GM18502 (cell line): Measurements from ENCODE around the gene KASH5.
A peak's percentile ranks its signal among the peaks of the same experiment; 100 is the strongest.

Experiments used
- ATAC-seq: cut with Tn5 transposase; IDR thresholded peaks from one replicate; pipeline ENCODE4 v1.9.1; 2021; ENCODE audit warnings: mild to moderate bottlenecking; ENCODE audit not compliant: unreplicated experiment, poor library complexity

The KASH5 gene, protein sequence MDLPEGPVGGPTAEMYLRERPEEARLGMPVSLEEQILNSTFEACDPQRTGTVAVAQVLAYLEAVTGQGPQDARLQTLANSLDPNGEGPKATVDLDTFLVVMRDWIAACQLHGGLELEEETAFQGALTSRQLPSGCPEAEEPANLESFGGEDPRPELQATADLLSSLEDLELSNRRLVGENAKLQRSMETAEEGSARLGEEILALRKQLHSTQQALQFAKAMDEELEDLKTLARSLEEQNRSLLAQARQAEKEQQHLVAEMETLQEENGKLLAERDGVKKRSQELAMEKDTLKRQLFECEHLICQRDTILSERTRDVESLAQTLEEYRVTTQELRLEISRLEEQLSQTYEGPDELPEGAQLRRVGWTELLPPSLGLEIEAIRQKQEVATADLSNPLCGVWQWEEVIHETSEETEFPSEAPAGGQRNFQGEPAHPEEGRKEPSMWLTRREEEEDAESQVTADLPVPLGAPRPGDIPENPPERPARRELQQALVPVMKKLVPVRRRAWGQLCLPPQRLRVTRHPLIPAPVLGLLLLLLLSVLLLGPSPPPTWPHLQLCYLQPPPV

DNA sequence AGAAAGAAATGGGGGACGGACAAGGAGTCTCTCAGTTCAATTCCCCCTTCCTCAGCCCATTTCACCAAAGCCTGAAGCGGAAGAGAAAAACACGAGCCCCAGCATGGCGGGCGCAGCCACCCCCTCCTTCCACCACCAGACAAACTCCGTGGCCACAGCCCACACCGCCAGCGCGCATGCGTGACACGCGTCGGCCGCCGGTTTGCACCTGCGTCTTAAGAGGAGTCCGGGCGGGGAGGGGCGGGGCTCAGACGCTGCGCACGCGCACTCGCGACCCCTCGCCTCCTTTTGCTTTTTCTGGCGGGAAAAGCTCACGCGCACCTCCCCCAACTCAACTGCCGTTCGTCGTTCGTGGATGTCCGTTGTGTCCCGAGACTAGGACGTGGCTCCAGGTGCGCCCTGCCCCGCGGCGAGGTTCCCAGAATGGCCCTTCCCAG is at the start of gene KASH5:
KASH5 (plus strand) TSS at position 314 of the 437 bp plus-strand sequence. CDS start 2,635 bp downstream, outside the sequence.
- no peak for ATAC-seq

DNA sequence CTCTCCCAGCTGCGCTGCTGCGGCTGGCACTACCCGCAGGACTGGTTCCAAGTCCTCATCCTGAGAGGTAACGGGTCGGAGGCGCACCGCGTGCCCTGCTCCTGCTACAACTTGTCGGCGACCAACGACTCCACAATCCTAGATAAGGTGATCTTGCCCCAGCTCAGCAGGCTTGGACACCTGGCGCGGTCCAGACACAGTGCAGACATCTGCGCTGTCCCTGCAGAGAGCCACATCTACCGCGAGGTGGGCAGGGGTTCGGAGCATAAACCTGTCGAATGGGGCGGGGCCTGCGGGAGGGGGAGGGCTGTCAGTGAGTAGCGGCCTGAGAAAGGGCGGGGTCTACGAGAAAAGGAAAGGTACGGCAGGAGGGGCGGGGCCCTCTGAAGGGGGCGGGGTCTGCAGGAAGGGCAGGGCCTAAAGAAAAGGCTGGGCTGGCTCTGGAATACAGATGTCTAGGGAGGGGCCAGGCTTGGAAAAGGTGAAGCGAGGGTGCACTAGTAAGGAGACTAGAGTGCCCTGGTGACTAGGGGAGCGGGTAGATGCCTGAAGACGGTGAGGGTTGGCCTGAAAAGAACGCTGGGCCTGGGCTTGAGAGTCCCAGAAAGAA is 49.3 kb upstream of the KASH5 start:
- no peak for ATAC-seq

DNA sequence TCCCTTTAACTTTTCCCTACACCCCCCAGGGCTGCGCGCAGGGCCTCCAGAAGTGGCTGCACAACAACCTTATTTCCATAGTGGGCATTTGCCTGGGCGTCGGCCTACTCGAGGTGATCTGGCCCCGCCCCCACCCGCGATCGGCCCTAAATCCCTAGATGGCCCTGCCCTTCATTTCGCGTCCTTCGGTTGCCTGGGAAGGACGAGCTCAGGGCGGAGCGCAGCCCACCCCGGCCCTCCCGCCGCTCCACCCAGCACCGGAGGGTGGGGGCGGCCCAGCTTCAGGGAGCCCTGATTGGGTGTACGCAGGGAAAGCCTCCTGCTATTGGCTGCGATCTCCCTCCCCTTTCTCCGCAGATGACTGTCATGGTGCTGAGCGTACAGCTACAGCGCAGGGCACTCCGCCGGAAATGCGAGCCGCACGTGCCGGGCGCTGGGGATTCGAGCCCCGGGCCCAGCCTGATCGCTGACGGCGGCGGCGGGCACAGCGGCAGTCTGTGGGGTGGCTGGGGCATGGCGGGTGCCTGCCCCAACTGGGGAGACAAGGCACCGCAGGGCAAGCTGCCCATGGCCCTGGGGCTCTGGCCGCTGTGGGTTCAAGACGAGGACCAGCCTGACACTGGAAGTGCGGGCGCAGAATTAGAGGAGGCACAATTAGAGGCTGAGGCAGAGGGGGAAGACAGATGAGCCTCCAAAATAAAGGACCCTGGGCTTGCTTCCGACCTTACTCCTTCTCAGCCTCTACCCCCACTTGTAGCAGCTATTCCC is 48.6 kb upstream of the KASH5 start:
- ATAC-seq, result no peak

DNA sequence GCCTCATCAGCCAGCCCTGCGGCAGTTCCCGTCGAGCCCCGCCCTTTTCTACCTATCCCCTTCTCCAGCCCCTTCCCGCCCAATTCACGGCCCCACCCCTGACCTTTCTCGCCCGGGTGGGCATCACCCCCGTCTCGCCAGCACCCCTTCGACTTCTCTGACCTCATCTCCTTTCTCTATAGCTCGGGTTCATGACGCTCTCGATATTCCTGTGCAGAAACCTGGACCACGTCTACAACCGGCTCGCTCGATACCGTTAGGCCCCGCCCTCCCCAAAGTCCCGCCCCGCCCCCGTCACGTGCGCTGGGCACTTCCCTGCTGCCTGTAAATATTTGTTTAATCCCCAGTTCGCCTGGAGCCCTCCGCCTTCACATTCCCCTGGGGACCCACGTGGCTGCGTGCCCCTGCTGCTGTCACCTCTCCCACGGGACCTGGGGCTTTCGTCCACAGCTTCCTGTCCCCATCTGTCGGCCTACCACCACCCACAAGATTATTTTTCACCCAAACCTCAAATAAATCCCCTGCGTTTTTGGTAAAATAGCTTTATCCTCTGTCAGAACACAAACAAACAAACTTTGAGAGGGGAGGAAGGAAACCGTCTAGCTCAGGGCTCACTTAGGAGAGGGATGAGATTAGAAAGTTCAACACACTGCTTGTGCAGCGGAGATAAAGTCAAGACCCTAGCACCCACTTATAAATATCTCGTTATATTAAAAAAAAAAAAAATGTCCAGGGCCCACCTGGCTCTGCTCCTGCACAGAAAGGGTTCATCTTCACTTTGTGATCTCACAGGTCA is 47.8 kb upstream of the KASH5 start:
- peak; percentile 55 for ATAC-seq

DNA sequence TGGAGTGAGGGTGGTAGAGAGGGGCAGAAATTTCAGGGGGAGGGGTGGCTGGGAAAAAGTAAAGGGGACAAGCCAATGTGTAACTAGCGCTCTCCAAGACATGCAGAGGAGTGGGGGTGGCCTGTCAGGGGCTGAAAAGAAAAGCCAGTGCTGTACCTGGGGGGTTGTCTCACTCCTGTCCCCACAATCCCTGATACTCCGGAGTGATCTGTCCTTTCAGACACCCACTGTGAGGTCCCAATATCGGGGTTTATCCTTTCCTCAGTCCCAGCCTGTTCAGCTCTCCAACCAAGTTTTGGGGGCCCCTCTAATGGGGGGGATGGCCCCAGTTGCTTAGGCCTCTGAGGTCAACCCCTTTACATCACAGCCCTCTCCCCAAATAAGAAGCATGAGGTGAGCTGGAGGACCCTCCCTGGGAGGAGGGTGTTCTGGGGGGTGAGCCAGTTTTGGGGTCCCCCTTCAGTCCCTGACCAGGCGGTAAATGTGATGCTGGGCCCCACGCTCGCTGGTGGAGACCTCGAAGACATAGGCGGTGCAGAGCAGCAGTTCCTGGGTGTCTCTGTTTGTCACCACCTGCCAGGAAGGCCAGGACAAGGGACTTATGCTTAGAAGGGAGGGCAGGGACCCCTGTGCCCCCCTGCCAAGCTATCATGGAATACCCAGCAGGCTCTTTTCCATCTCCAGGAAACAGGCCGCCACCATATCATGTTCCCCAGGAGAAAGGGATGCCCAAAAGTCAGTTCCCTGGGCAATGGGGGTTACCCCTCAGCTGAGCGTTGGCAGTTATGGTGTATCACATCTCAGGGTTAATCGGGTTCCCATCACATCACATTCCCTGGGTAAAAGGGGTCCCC is 47.0 kb upstream of the KASH5 start:
- no peak for ATAC-seq

DNA sequence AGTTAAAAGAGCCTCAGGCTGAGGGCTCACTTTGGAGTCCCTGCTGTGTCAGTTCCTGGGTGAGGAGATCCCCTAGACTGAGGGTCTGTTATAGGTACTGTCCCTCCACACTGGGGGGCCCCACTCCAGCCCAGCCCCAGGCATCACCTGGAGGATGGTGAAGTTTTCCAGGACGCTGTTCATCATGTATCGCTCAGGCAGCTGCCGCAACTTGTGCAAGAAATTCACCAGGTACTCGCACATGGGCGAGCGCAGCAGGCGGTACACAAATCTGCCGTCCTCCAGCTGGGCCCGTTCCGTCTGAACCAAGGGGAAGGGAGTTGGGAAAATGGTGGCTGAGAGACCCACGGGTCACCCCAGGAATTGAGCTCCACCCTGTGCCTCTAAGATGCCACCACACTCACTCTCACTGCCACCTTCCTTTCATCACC is 45.7 kb upstream of the KASH5 start:
- no peak for ATAC-seq

DNA sequence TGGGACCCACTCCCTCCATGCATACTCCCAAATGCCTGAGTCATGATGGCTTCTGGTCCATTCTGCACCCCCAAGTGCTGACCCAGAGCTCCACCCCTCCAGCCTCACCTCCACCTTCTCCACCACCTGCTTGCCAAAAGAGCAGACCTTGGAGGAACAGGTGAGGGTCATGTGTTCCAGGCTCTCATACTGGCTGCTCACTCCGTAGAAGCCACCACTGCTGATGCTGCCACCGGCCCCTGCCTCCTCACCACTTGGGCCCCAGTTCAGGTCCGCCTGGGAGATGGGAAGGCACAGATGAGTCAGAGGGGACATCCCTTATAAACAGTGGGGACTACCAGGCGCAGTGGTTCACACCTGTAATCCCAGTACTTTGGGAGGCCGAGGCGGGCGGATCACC is 44.9 kb upstream of the KASH5 start:
- no peak for ATAC-seq

DNA sequence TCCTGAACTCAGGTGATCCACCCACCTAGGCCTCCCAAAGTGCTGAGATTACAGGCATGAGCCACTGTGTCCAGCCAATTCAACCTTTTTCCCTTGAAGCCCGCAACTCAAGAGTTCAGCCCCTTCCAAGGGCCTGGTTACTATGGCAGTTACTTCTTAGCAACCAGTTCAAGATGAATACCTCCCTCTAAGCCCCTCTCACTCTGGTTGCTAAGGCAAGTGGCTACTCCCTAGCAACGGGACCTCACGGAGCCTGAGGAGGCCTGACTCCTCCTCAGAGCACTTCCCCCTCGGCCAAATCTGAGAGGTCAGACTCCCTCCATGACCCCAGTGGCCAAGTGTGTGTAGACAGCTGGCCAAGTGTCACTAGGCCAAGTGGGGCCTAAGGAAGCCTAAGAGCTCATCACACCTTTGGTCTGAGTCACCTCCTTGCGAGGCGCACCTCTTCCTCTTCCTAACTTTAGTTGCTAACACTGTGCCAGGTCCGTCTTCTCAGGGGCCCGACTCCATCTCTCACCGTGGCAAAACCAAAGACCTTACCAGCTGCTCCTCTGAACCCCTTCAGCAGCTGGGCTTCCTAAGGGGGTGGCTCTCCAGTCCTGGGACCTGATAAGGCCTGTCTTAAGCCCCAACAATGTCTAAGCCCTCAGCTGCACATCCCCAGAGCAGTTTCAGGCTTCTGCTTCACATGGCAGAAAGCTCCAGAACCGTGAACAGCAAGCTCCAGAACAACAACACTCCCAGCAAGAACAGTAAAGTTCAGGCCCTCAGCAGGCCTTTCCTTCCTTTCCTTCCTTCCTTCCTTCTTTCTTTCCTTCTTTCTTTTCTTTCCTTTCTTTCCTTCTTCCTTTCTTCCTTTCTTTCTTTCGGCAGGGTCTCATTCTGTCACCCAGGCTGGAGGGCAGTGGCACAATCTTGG is 43.3 kb upstream of the KASH5 start:
- no peak for ATAC-seq

DNA sequence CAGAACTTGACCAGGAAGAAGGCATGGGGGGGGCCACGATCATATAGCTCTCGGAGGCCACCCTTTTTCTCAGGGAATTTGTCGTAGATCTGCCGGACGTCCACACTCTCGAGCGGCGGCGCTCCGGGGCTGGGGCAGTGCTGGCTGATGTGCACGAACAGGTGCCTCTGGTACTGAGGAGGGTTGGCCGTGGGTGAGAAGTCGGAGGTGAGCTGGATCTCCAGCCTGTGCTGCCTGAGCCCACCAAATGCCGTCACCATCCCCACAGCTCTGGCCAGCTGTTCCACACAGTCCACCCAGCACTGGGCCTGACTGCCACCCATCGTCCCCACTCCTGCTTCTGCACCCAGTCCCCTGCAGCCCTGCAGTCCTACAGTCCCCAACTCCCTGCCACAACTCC is 40.9 kb upstream of the KASH5 start:
- ATAC-seq, result no peak

DNA sequence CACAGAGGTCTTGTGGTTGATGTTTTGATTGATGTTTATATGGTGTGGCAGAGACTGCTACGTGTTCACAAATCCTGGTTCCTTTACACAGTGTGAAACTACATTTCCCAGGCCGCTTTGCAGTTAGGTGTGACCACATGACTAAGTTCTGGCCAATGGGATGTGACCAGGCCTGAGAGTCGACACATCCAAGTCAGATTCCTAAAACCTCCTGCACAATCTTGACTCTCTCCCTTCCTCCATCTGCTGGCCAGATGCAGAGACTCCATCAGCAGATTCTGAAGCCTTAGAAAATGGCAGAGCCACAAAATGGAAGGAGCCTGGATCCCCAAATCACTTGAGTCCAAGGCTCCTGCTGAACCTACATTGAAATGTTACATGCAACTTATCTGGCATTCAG is 40.2 kb upstream of the KASH5 start:
- ATAC-seq, result no peak

DNA sequence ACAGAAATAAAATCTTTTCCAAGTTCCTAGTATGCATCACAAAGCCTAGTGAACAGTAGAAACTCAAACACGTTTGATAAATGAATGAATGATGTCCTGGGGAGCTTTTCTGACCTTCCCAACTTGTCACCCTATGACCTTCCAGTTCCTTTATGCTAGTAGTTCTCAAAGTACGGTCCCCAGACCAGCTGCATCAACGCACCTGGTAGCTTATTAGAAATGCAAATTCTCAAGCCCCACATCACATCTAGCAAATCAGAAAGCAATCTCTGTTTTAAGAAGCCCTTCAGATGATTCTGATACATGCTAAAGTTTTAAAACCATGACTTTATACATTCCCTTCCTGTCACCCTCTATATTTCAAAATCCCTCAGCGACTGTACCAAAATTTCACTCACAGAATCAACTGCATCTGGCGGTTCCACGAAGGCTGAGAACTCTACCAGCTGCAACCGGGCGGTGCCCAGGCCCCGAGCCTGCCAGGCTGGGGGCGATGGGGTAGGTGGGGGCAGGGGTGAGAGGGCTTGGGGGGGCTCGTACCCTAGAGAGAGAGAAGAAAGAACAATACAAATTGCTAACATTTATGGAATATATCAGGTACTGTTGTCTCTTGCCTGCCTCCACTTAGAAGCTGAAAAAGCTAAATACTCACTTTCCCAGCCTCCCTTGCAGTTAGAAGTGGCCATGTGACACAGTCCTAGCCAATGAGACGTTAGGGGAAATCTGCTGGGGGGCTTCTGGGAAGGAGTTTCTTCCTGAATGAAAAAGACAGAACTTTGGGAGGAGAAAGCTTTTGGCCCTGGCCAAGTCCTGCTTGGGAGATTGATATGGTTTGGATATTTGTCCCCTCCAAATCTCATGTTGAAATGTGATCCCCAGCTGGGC is 39.5 kb upstream of the KASH5 start:
- ATAC-seq, result no peak

DNA sequence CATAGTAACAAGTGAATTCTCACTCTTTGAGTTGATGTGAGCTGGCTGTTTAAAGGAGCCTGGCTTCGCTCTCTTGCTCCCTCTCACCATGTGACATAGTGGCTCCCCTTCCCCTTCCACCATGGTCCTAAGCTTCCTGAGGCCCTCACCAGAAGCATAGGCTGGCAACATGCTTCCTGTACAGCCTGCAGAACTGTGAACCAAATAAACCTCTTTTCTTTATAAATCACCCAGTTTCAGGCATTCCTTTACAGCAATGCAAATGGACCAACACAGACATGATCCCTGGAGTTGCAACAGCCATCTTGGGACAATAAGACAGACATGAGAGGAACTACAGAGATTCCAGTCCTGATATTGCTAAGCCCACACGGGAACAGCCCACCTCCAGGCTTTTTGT is 38.5 kb upstream of the KASH5 start:
- ATAC-seq, result no peak

DNA sequence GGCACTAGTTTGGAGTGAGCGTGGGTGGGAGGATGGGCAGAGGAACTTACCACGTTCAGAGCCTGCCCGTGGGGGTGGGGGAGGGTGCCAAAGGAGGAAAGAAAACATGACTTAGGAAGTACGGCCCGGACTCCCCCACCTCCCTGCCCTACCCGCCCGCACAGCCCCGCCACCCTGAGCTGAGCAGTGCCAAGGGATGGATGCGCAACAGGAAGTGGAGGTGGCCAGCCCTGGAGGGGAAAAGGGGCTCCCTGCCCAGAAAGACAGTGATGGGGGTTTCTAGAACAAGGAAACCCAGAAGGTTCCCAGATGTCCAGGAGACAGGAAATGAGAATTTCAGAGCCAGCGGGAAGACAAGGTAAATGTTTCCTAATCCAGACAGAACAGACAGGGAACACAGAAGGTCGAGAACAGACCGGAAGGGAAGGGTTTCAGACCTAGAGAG is 32.1 kb upstream of the KASH5 start:
- no peak for ATAC-seq

DNA sequence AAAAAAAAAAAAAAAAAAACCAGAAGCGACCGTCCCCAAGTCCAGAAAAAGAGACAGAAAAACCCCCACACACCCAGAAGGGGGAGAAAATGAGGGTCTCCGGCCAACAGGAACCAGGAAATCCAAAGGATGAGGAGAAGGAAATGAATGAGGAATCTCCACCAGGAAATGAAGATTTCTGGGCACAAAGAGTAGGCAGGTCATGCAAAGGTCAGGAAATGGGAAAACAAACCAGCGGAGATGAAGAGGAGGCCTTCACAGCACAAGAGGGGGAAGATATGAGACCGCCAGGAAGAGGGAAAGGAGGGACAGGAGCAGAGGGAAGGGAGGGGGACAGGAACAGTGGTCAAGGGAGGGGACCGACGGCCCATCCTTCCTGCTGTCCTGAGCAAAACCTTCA is 31.7 kb upstream of the KASH5 start:
- ATAC-seq, result no peak

DNA sequence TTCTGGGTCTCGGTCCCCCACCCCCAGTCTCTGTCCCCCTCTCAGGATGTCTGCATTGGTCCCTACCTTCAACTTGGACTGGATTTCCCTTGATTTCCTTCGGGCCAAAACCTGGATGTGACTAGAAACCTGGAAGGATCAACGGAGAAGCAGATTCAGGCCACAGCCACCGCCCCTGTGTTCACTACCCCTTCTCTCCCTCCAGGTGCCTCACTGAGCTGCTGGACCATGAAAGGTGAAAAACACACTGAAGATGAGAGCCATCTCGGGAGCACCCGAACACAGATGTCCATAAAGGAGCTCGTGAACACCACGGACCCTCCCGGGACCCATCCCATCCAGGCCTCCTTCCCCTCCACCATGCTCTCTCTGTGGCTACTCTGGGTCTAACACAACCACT is 30.9 kb upstream of the KASH5 start:
- no peak for ATAC-seq

DNA sequence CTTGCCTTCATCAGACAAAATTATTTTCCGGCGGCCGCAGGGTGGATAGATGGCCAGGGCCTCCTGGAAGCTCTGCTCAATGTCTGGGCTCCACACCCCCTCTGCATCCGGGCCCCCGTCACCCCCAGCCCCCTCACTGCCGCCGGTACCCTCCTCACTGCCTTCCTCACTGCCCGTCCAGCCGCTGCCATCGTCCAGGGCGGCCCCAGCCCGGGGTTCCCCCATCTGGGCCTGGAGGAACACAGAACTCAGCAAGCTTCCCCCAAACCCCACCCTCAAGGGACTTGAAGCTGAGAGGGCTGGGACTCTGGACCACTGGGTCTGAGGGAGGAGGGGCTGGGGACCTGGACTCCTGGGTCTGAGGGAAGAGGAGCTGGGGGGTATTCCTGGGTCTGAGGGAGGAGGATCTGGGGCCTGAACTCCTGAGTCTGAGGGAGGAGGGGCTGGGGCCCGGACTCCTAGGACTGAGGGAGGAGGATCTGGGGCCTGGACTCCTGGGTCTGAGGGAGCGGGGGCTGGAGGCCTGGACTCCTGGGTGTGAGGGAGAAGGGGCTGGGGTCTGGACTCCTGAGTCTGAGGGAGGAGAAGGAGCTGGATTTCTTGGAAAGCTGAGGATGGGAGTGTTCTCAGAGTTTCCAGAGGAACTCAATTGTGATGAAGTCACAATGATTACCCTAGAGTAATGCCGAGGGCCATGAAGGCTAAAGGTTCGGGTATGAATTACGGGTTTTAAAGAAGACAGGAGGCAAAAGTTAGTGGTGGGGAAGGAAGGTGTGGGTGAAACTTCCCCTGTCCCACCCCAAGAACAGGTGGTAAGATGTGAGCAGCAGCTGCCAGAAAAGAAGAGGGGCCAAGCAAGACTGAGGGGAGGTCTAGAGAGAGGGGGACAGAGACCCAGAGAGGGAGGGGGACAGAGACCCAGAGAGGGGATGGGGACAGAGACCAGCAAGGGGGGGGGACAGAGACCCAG is 27.9 kb upstream of the KASH5 start:
- no peak for ATAC-seq
